SJCRH30 (cell line): ENCODE data around the gene SOX5. TPM values are rescaled to one million over a fixed set of nuclear protein-coding genes. Genes with fewer than 3 reads are reported as not detected.
"Not testable (repeated sequence)": the region's sequence is repeated elsewhere in the genome, so short reads cannot be mapped to it uniquely, and the experiment has no call there.

Source experiments
- DNase-seq, 2 experiments: peaks; one replicate each; pipeline ENCODE4 v3.0.0-alpha.2; 2015 to 2020
- H3K27ac ChIP-seq: fragments of 250-450 bp; sonication (Bioruptor Pico); 2 replicates; pipeline ENCODE4 v1.5.1; 2020; ENCODE audit warnings: mild to moderate bottlenecking, moderate library complexity
- H3K27me3 ChIP-seq: fragments of 250-450 bp; sonication (Bioruptor Pico); 2 replicates; pipeline ENCODE4 v1.5.1; 2020; ENCODE audit warnings: mild to moderate bottlenecking, moderate library complexity
- H3K36me3 ChIP-seq: fragments of 250-450 bp; sonication (Bioruptor Pico); 2 replicates; pipeline ENCODE4 v1.5.1; 2020; ENCODE audit warnings: mild to moderate bottlenecking, moderate library complexity
- H3K4me1 ChIP-seq: fragments of 250-450 bp; sonication (Bioruptor Pico); 2 replicates; pipeline ENCODE4 v1.5.1; 2020; ENCODE audit warnings: mild to moderate bottlenecking, moderate library complexity
- H3K4me3 ChIP-seq: fragments of 250-450 bp; sonication (Bioruptor Pico); 2 replicates; pipeline ENCODE4 v1.5.1; 2020; ENCODE audit warnings: mild to moderate bottlenecking, moderate library complexity
- H3K9me3 ChIP-seq: fragments of 250-450 bp; sonication (Bioruptor Pico); replicated peaks from 2 replicates; pipeline ENCODE4 v1.5.1; 2020; ENCODE audit warnings: mild to moderate bottlenecking, moderate library complexity
- total RNA-seq: library from RNA; depleted of rRNA; stranded (reverse); fragments of >200 nt; shearing (Covaris generic); gene quantifications from 2 replicates; pipeline ENCODE4 v1.2.3, GENCODE V29; 2014

The SOX5 gene
- total RNA-seq, 1 experiment from 2014 or later = 13.7 TPM

DNA sequence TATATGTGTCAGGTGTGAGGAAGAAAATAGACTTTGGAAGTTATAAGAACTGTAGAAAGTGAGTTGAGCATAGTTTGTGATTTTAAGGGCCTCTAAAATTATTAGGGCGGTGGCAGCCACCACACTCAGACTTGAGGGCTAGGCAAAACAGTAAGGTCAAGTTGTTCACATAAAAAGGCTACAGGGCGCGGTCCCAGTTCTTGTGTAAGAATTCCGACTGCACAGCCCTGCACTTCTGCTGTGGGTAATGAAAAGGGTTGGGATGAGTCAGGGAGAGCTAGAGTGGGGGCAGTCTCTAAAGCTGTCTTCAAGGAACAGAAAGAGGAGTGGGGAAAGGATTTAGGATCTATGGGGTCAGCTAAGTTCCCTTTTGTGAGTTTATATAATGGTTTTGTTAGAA is 441.7 kb downstream of the SOX5 start:
- not testable (repeated sequence) for DNase-seq, H3K9me3 ChIP-seq, H3K27ac ChIP-seq, H3K4me3 ChIP-seq, H3K4me1 ChIP-seq, H3K27me3 ChIP-seq, H3K36me3 ChIP-seq

DNA sequence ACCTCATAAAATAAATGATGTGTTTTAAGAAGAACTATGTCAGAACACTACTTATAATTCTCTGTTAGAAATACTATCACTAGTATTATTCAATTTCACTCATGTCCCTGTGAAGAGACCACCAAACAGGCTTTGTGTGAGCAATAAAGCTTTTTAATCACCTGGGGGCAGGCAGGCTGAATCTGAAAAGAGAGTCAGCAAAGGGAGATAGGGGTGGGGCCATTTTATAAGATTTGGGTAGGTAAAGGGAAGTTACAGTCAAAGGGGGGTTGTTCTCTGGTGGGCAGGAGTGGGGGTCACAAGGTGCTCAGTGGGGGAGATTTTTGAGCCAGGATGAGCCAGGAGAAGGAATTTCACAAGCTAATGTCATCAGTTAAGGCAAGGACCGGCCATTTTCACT is 443.7 kb downstream of the SOX5 start:
- H3K36me3 ChIP-seq, DNase-seq, H3K4me3 ChIP-seq, H3K9me3 ChIP-seq, H3K4me1 ChIP-seq, H3K27me3 ChIP-seq, H3K27ac ChIP-seq: not testable (repeated sequence)

DNA sequence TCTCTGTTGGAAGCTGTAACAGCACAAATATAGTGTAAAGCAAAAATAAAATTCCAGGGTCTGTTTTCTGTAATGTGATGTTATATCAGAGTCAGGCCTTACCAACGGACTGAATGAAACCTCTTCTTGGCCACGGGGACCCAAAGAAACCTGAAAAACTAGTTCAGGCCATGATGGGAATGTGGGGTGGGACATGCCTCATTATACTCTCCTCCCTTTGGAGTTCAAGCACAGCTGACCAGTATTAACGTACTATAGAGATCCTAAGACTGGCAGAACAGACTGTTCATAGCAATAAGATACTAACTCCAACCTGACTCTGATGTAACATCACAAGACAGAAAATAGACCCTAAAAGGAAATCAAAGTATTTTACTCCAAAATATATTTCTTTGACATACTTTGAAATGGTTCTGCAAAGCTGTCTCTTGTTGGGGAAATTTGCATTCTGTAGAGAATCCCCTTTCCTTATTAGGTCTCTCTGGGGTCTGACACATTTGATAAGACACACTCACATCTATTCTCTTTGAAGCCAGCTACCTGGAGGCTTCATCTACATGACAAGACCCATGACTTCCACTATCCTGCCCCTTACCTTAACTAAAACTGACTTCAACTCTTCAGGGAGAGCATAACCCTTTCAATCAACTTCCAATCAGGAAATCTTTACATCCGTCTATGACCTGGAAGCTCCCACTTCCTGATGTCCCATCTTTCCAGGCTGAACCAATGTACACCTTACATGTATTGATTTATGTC is 444.6 kb downstream of the SOX5 start:
- no peak overlapping the region for H3K27ac ChIP-seq
- H3K4me3 ChIP-seq = no peak overlapping the region
- DNase-seq = no peak
- no peaks in the 10 kb centered on the region for H3K36me3 ChIP-seq
- H3K4me1 ChIP-seq = no peaks in the 10 kb centered on the region
- H3K9me3 ChIP-seq = no peaks in the 10 kb centered on the region
- H3K27me3 ChIP-seq = no peaks in the 10 kb centered on the region

DNA sequence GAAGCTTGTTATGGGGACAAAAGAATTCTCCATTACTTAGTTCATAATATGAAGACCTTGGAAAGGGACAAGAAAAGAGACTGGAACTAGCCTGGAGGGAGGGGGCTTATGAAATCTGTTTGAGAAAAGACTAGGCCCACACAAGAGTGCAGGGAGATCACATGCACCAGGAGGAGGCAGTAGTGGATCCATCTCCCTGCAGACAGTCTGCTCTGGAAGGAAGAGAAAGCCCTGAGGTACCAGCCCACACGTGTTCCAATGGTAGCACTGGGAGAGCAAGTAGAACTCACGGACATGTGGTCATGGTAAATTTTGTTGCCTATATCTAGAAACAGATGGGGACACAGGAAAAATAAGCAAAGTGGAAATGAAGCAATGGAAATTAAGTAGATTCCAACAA is 445.4 kb downstream of the SOX5 start:
- Histone ChIP-seq H3K36me3 (no peaks in the 10 kb centered on the region), H3K27ac (no peak overlapping the region), H3K4me3 (no peak overlapping the region), H3K27me3 (no peaks in the 10 kb centered on the region), H3K4me1 (no peaks in the 10 kb centered on the region), H3K9me3 (no peaks in the 10 kb centered on the region)
- DNase-seq = peak in 1 of 2 experiments; percentile 10

DNA sequence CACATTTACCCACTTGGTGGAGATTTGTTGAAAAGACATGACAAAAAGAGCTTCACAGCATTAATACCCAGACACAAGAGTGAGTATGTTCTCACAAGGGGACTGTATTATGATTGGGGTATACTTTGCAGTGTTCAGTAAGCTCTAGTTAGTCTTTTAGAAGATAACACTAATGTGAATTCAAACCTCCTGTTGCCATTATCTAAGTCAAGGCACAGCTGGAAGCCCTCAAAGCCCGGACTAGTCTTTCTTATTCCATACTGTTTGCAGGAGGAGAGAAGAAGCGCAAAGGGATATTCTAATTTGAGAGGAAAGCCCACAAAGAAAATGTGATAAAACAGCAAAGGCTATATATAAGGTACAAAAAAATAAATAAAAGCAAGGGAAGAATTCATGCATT is 445.9 kb downstream of the SOX5 start:
- DNase-seq = no peak
- no peaks in the 10 kb centered on the region for H3K9me3 ChIP-seq
- H3K27ac ChIP-seq = no peak overlapping the region
- no peaks in the 10 kb centered on the region for H3K27me3 ChIP-seq
- H3K4me1 ChIP-seq = no peaks in the 10 kb centered on the region
- H3K36me3 ChIP-seq = no peaks in the 10 kb centered on the region
- no peak overlapping the region for H3K4me3 ChIP-seq

DNA sequence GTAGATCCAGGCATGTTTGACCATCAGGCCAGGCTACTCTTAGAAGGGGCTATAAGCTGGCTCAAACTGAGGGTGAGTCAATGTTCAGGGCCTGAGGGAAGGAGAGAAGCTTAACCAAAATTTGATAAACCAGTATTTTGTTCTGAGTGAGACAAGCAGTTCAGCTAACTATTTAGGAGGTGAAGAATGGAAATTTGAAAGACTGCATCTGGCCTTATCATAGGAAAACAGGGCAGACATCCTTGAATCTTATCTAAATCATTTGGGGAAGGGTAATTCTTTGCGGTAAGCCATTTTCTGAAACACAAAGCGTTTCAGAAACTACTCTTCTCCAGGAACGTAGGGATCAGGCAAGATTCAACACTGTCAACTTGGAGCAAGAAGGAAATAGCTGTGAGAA is 447.2 kb downstream of the SOX5 start:
- no peaks in the 10 kb centered on the region for H3K9me3 ChIP-seq
- no peak overlapping the region for H3K4me3 ChIP-seq
- DNase-seq = no peak
- no peaks in the 10 kb centered on the region for H3K27me3 ChIP-seq
- no peak overlapping the region for H3K27ac ChIP-seq
- no peaks in the 10 kb centered on the region for H3K4me1 ChIP-seq
- H3K36me3 ChIP-seq = no peaks in the 10 kb centered on the region

DNA sequence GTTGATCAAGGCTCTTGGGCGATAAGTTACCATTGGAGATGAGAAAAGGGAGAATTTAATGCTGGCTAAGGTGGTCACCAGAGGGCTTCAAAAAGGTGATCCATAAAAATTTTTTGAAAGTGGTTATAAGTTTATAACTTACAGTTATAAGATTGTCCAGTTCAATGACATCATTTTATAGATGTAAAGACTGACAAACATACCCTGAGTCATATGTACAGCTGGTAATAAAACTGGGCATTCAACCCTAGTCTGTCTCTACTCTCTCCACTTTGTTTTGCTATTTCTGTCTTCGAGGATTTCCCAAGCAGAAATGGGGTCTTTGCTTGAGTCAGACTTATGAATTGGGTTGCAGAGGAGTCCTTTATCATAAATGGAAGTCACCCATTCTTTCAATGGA is 454.0 kb downstream of the SOX5 start:
- Histone ChIP-seq H3K27me3 (no peaks in the 10 kb centered on the region), H3K4me1 (no peaks in the 10 kb centered on the region)
- no peak for DNase-seq

DNA sequence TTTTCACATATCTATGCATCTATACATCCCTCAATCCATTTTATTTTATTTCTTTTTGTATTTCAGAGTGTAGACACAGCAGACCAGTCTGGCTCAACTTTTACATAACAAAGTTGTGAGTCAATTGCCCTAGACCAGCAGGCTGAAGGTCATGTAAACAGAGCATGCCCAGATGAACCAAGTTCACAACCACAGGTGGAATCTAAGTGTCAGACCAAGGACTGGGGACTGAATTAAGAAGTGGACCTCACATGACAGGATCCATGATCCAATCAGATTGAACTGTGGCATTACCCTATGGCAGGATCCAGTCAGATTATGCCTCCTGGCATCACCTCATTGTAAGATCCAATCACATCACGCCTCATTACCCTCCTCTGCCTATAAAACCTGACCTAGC is 455.8 kb downstream of the SOX5 start:
- H3K4me1 ChIP-seq = no peaks in the 10 kb centered on the region
- no peak for DNase-seq
- H3K9me3 ChIP-seq = no peaks in the 10 kb centered on the region
- no peak overlapping the region for H3K27ac ChIP-seq
- no peaks in the 10 kb centered on the region for H3K27me3 ChIP-seq
- H3K36me3 ChIP-seq = no peaks in the 10 kb centered on the region
- no peak overlapping the region for H3K4me3 ChIP-seq

More for the DNA sequence above, 454.0 kb downstream of the SOX5 start:
- no peak overlapping the region for H3K4me3 ChIP-seq
- H3K27ac ChIP-seq = no peak overlapping the region
- no peaks in the 10 kb centered on the region for H3K36me3 ChIP-seq
- H3K9me3 ChIP-seq = no peaks in the 10 kb centered on the region

DNA sequence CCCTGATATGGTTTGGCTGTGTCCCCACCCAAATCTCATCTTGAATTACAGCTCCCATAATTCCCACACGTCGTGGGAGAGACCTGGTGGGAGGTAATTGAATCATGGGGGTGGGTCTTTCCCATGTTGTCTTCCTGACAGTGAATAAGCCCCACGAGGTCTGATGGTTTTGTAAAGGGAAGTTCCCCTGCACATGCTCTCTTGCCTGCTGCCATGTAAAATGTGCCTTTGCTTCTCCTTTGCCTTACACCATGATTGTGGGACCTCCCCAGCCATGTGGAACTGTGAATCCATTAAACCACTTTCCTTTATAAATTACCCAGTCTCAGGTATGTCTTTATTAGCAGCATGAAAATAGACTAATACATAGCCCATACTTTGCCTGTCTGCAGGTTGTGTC is 458.4 kb downstream of the SOX5 start:
- not testable (repeated sequence) for DNase-seq, H3K36me3 ChIP-seq, H3K4me3 ChIP-seq, H3K27ac ChIP-seq, H3K4me1 ChIP-seq, H3K9me3 ChIP-seq, H3K27me3 ChIP-seq

DNA sequence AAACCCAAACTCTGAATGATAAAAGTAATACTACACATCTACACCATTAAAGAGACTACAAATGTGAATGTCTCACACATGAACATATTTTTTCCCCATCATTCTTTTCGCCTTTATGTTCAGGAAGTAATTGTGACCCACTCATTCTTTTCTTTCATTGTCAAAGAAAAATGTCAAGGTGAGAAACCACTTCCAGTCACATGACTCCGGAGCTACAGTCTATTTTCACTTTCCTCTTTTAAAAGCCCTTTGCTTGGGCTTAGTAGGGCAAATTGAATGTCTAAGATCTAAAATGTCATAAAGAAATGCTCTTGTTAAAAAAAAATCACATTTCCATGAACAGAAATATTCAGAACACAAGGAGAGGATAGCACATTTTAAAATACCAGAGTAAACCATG is 461.3 kb downstream of the SOX5 start:
- no peak overlapping the region for H3K27ac ChIP-seq
- H3K27me3 ChIP-seq = no peaks in the 10 kb centered on the region
- DNase-seq = no peak
- no peak overlapping the region for H3K4me3 ChIP-seq
- no peaks in the 10 kb centered on the region for H3K36me3 ChIP-seq
- no peaks in the 10 kb centered on the region for H3K4me1 ChIP-seq
- H3K9me3 ChIP-seq = no peaks in the 10 kb centered on the region

DNA sequence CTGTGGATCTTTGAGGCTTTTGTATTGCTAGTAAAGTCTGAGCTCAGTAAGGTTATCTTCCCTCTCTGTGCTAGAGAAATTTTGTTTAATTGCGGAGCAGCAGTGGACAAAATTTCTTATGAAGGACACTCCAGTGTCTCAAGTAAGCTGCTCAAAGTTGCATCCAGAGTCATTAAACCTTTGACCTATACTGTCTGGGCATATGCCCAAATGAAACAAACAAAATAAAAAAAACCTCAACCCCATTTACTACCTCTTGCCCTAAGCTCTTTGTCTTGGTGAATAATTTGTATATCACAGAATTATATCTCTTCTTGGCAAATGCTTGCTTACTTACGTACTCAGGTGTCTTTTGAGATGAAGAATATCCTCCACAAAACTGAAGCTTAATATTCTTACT is 465.2 kb downstream of the SOX5 start:
- Histone ChIP-seq H3K27ac (no peak overlapping the region), H3K36me3 (no peaks in the 10 kb centered on the region), H3K9me3 (no peaks in the 10 kb centered on the region), H3K27me3 (no peaks in the 10 kb centered on the region), H3K4me1 (no peaks in the 10 kb centered on the region), H3K4me3 (no peak overlapping the region)
- no peak for DNase-seq

DNA sequence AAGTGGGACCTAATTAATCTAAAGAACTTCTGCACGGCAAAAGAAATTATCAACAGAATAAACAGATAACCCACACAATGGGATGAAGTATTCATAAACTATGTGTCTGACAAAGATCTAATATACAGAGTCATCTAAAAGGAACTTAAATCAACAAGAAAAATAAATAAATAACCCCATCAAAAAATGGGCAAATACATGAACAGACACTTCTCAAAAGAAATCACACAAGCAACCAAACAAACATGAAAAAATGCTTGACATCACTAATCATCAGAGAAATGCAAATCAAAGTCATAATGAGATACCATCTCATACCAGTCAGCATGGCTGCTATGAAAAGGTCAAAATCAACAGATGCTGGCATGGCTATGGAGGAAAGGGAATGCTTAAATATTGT is 466.9 kb downstream of the SOX5 start:
- no peaks in the 10 kb centered on the region for H3K36me3 ChIP-seq
- H3K27me3 ChIP-seq = no peaks in the 10 kb centered on the region
- H3K27ac ChIP-seq = no peak overlapping the region
- no peak overlapping the region for H3K4me3 ChIP-seq
- DNase-seq = no peak
- H3K9me3 ChIP-seq = no peaks in the 10 kb centered on the region
- H3K4me1 ChIP-seq = no peaks in the 10 kb centered on the region
